DOHH2 (cell line): ENCODE results near the gene UPP1.

Experiments
- H3F3A ChIP-seq: fragments of 200-600 bp; sonication (generic), shearing (Covaris generic); 2 replicates; pipeline ENCODE4 v1.6.0; 2016; ENCODE audit warnings: antibody characterized with exemption, mild to moderate bottlenecking; ENCODE audit not compliant: control insufficient read depth, insufficient read depth
- H3K27ac ChIP-seq: fragments of 200-600 bp; sonication (generic); 2 replicates; pipeline ENCODE4 v1.5.1; 2014; ENCODE audit warnings: low read depth, mild to moderate bottlenecking, low read length, moderate library complexity
- H3K27me3 ChIP-seq: fragments of 200-600 bp; sonication (generic); 2 replicates; pipeline ENCODE4 v1.6.1; 2014; ENCODE audit warnings: mild to moderate bottlenecking, low read length, mixed read lengths; ENCODE audit not compliant: control insufficient read depth
- H3K36me3 ChIP-seq: fragments of 200-600 bp; sonication (generic); 2 replicates; pipeline ENCODE4 v1.6.1; 2014; ENCODE audit warnings: mild to moderate bottlenecking, low read length, moderate library complexity, mixed read lengths; ENCODE audit not compliant: control insufficient read depth
- H3K4me1 ChIP-seq: fragments of 200-600 bp; sonication (generic); 2 replicates; pipeline ENCODE4 v1.6.1; 2014; ENCODE audit warnings: mild to moderate bottlenecking, low read length, mixed read lengths; ENCODE audit not compliant: control insufficient read depth
- H3K4me2 ChIP-seq: fragments of 200-600 bp; sonication (generic); 2 replicates; pipeline ENCODE4 v1.6.0; 2014; ENCODE audit warnings: mild to moderate bottlenecking, low read length, moderate library complexity
- H3K4me3 ChIP-seq: fragments of 200-600 bp; sonication (generic); 2 replicates; pipeline ENCODE4 v1.5.1; 2014; ENCODE audit warnings: mild to moderate bottlenecking, low read length, mixed read lengths
- H3K79me2 ChIP-seq: fragments of 200-600 bp; sonication (generic); 2 replicates; pipeline ENCODE4 v1.6.1; 2014; ENCODE audit warnings: mild to moderate bottlenecking, low read length, mixed read lengths; ENCODE audit not compliant: control insufficient read depth
- H3K9me2 ChIP-seq: fragments of 200-600 bp; sonication (generic); replicated peaks from 2 replicates; pipeline ENCODE4 v1.6.1; 2014; ENCODE audit warnings: mild to moderate bottlenecking, low read length, mixed read lengths; ENCODE audit not compliant: control insufficient read depth
- H3K9me3 ChIP-seq: fragments of 200-600 bp; sonication (generic); 2 replicates; pipeline ENCODE4 v1.6.1; 2014; ENCODE audit warnings: antibody characterized with exemption, low read length, mixed read lengths; ENCODE audit not compliant: control insufficient read depth, insufficient read depth
- H4K20me1 ChIP-seq: fragments of 200-600 bp; sonication (generic); 2 replicates; pipeline ENCODE4 v1.6.0; 2014; ENCODE audit warnings: low read depth, mild to moderate bottlenecking, antibody characterized with exemption, low read length, moderate library complexity; ENCODE audit not compliant: control insufficient read depth, insufficient read depth
- EZH2phosphoT487 ChIP-seq: fragments of 200-600 bp; sonication (generic); IDR thresholded peaks from 2 replicates; pipeline ENCODE4 v1.6.1; 2017; ENCODE audit warnings: borderline replicate concordance, mild to moderate bottlenecking, antibody characterized with exemption, low read length, moderate library complexity, mixed read lengths
- TF ChIP-seq, protein P1 (sequence below): fragments of 200-600 bp; sonication (generic); IDR thresholded peaks from one replicate; pipeline ENCODE4 v1.5.1; 2014; ENCODE audit warnings: antibody characterized with exemption, mild to moderate bottlenecking, low read depth, low read length; ENCODE audit not compliant: poor library complexity, severe bottlenecking

The UPP1 gene

DNA sequence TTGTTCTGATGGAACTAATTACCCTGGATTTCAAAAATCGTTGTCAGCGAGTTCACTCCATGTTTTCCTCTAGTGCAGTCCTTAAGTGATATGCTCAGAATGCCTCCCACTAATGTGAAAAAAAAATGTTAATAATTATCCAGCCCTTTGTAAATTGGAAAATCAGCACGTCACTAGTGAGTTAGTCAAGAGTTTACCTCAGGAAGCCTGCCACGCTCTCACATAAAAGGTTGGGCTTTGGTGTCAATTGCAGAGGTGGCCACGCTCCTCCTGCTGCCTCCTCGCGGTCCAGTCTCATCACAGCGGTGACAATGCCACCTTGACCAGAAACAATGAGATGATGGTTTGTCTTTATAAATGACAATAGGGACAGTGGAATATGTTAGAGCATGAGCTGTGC is 22.5 kb downstream of the UPP1 start:
- no peak overlapping the region for H3K4me3 ChIP-seq
- no peaks in the 10 kb centered on the region for H3K4me1 ChIP-seq
- no peaks in the 10 kb centered on the region for H3K9me3 ChIP-seq
- H3K79me2 ChIP-seq, result no peaks in the 10 kb centered on the region
- no peak overlapping the region for H3K4me2 ChIP-seq
- TF ChIP-seq EZH2phosphoT487, result no peak
- TF ChIP-seq, protein P1, sequence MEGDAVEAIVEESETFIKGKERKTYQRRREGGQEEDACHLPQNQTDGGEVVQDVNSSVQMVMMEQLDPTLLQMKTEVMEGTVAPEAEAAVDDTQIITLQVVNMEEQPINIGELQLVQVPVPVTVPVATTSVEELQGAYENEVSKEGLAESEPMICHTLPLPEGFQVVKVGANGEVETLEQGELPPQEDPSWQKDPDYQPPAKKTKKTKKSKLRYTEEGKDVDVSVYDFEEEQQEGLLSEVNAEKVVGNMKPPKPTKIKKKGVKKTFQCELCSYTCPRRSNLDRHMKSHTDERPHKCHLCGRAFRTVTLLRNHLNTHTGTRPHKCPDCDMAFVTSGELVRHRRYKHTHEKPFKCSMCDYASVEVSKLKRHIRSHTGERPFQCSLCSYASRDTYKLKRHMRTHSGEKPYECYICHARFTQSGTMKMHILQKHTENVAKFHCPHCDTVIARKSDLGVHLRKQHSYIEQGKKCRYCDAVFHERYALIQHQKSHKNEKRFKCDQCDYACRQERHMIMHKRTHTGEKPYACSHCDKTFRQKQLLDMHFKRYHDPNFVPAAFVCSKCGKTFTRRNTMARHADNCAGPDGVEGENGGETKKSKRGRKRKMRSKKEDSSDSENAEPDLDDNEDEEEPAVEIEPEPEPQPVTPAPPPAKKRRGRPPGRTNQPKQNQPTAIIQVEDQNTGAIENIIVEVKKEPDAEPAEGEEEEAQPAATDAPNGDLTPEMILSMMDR, result no peak
- no peaks in the 10 kb centered on the region for H3F3A ChIP-seq
- H3K27me3 ChIP-seq, result no peaks in the 10 kb centered on the region
- H3K36me3 ChIP-seq, result no peaks in the 10 kb centered on the region
- H3K27ac ChIP-seq, result no peak overlapping the region
- no peaks in the 10 kb centered on the region for H3K9me2 ChIP-seq
- H4K20me1 ChIP-seq, result no peaks in the 10 kb centered on the region

DNA sequence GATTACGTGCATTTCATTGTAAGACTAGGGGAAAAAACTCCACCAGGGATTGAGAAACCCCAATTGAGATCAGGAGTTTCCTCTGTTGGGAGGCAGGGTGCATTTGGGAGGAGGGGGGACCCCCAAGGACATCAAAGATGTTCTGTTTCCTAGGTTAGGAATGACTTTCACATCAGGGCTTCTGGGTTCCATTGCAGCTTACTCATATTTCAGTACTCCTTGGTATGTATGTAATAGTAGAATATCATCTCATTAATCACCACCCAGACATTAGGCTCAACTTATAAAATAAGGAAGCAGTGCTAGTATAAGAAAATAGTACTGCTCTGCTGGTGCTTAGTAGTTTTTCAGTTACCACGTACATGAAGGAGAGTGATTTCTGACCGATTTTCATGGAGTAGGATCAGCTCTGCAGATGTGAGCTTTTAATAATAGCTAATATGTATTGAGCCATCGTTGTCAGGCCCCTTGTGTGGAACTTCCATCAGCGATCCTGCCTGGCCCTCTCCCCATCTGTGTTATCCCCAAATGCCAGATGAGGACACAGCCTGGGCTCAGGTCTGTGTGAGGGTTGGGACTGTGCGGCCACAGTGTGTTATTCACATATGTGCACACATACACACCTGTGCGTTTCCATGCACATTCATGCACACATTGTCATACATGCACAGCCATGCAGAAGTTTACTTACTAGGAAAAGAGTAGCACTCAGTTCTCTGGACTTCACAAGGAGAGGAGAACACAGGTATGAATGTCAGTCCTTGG is 23.5 kb downstream of the UPP1 start:
- Histone ChIP-seq H3K4me3 (no peak overlapping the region), H3K4me1 (no peaks in the 10 kb centered on the region), H3K9me3 (no peaks in the 10 kb centered on the region), H3K9me2 (no peaks in the 10 kb centered on the region), H3K4me2 (no peak overlapping the region), H4K20me1 (no peaks in the 10 kb centered on the region), H3F3A (no peaks in the 10 kb centered on the region), H3K27me3 (no peaks in the 10 kb centered on the region), H3K27ac (no peak overlapping the region), H3K36me3 (no peaks in the 10 kb centered on the region), H3K79me2 (no peaks in the 10 kb centered on the region)
- TF ChIP-seq EZH2phosphoT487, result no peak

DNA sequence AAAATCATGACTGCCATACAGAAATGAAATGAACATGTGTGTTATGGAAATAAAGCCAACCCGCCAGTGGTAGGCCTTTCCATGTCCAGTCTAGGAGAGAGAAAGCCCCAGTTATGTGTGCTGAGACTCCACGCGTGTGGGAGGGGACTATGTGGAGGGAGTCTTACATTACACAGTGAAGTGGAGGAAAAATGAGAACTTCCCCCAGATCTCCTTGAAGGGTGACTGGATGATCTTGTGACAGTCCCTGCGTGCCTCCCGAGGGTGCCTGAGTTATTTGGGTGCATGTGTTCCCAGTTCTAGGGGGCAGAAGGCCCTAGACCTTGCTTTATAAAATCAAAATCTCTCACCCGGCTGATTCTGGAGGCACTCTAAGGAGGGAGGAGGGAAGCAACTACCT is 24.2 kb downstream of the UPP1 start:
- no peak overlapping the region for H3K4me3 ChIP-seq
- H3K4me1 ChIP-seq, result no peaks in the 10 kb centered on the region
- no peak overlapping the region for H3K4me2 ChIP-seq
- no peaks in the 10 kb centered on the region for H3K9me3 ChIP-seq
- no peaks in the 10 kb centered on the region for H3K79me2 ChIP-seq
- no peak overlapping the region for H3K27ac ChIP-seq
- H3K9me2 ChIP-seq, result no peaks in the 10 kb centered on the region
- no peaks in the 10 kb centered on the region for H3F3A ChIP-seq
- no peak for TF ChIP-seq EZH2phosphoT487
- TF ChIP-seq, protein P1, result no peak
- no peaks in the 10 kb centered on the region for H3K27me3 ChIP-seq
- no peaks in the 10 kb centered on the region for H4K20me1 ChIP-seq
- no peaks in the 10 kb centered on the region for H3K36me3 ChIP-seq

DNA sequence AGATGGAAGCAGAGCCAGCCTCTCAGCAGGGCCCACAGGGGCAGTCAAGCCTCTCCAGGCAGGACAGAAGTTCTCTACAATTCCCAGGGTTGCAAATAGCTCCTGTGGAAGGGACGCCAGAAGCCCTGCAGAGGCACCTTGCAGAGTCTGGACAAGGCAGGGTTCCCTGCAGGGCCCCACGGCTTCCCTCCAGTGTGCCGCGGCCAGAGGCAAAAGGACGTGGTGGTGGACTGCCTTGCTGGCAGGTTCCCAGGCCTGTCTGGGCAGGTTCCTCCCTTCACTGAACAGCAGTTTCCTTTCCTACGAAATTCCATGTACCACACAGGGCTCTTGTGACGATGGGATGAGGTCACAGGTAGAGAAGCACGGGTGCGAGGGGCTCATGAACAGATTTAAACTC is 25.1 kb downstream of the UPP1 start:
- H3F3A ChIP-seq, result no peaks in the 10 kb centered on the region
- no peak overlapping the region for H3K4me2 ChIP-seq
- H3K27ac ChIP-seq, result no peak overlapping the region
- H3K36me3 ChIP-seq, result no peaks in the 10 kb centered on the region
- no peaks in the 10 kb centered on the region for H3K27me3 ChIP-seq
- no peak for TF ChIP-seq EZH2phosphoT487
- TF ChIP-seq, protein P1, result no peak
- H3K4me3 ChIP-seq, result no peak overlapping the region
- H3K9me2 ChIP-seq, result no peaks in the 10 kb centered on the region
- H3K79me2 ChIP-seq, result no peaks in the 10 kb centered on the region
- no peaks in the 10 kb centered on the region for H3K4me1 ChIP-seq
- no peaks in the 10 kb centered on the region for H4K20me1 ChIP-seq
- no peaks in the 10 kb centered on the region for H3K9me3 ChIP-seq
